GM18526 (cell line): Measurements from ENCODE around the gene OGA.

Experiments
- POLR2A ChIP-seq: IDR thresholded peaks from 3 replicates; pipeline ENCODE4 v1.6.1; 2011; ENCODE audit not compliant: insufficient read length; ENCODE audit errors: extremely low read depth

Gene OGA

GRCh38 chr10:101840102-101840684, 21.9 kb upstream of the OGA start:
- TF ChIP-seq POLR2A, result no peak

GRCh38 chr10:101839416-101840063, 21.3 kb upstream of the OGA start:
- no peak for TF ChIP-seq POLR2A

DNA sequence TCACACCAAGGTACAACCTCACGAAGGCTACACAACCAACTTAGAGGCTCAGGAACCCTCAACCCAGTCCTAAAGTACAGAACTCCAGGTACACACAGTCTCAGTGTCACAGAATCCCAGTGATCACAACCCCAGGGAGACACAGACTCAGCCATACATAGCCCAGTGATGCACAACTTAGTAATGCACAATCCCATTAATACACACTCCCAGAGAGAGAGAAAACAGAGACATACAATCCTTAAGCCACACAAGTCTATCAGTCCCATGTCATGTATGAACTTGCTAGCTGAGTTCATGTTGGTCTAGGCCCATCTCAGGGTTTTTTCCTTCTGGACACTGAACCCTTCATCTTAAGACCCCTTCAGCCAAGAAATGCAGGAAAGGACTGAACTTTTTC, 20.8 kb upstream of the OGA start:
- TF ChIP-seq POLR2A, result no peak

- TF ChIP-seq POLR2A, result no peak
These were observed 20.2 kb upstream of the OGA start for GRCh38 chr10:101838416-101838970.

DNA sequence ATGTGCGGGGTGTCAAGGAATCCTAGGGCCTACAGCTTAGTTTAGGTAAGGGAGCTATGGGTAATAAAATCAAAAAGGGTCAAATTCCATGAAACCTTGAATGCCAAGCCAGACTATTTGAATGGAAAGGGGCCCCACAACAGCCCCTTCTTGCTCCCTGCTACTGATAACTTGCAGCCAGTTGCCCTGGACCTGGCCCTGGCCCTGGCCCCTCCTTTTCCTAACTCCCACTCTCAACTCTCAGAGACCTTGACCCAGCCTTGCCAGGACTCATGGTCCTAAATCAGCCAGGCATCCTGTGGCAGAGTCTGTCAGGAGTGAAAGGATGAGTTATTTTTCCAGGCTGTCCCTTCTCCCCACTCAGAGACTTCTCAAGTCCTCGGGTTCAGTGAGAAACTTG, 19.5 kb upstream of the OGA start:
- no peak for TF ChIP-seq POLR2A

DNA sequence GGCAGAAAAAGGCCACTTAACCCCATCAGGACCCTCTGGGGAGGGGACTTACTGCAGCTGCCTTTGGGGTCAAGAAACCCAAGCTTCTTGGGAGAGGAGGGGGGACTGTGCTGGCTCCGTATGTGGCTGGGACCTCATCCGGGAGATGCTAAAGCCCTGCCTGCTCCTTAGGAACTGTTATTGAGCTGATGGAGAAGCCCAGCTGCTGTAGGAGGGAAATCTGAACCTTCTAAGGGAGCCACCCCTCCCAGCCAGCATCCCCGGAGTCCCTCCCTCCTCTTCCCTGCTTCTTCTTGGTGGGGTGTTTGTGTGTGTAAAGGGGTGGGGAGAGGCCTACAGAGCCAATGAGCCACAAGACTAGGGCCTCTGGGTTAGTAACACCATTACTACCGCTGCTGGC, 17.1 kb upstream of the OGA start:
- no peak for TF ChIP-seq POLR2A

DNA sequence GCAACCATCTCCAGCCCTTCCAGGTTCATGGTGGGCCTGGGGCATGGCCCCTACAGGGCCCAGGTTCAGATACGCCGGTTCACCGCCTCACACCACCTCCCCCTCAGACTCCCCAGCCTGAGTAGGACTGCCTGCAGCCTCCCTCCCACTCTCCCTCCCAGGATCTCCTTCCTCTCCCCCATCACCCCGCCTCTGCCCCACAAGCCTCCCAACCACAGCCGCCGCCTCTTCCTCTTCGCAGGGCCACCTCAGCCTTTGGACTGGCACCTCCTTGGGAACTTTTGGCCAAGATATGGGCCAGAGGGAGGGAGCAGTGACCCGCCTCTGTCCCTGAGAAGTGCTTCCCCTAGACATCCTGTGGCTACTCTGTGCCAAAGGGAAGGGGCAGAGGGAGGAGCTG, 16.1 kb upstream of the OGA start:
- TF ChIP-seq POLR2A, result no peak

GRCh38 chr10:101833466-101833865, 15.2 kb upstream of the OGA start:
- TF ChIP-seq POLR2A, result no peak

- no peak for TF ChIP-seq POLR2A
These were observed 14.1 kb upstream of the OGA start for GRCh38 chr10:101832325-101832771.

GRCh38 chr10:101831169-101831811, 13.0 kb upstream of the OGA start:
- TF ChIP-seq POLR2A, result no peak

DNA sequence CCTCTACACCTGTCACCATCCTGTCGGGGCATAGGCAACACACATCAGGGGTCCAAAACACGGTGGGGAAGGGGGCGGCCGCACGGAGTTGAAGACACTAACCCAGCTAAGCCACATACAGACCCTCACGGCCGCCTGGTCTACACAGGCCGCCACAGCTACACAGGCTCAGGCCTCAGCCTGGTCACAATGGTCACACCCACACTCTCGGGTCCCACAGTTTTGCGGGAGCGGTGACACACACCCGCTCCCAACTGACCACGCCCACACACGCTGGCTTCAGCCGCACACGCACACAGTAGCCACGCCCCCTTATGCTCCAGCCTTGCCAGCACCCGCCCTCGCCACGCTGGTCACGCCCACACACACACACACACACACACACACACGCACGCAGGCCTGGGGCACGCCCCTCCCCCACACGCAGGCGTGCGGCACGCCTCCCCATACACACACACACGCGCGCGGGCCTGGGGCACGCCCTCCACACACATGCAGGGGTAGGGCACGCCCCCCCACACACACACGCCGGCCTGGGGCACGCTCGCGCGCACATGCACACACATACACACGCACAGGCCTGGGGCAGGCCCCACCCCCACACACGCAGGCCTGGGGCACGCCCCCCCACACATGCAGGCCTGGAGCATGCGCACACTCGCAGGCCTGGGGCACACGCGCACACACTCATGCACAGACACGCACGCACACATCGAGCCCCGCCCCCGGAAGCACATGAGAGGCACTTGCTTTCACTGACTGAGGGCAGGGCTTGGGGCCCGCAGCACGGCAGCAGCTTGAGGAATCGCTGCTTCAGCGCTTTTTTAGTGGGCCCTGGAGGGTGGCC, 12.3 kb upstream of the OGA start:
- peak; percentile 55 for TF ChIP-seq POLR2A

GRCh38 chr10:101829561-101830315, 11.5 kb upstream of the OGA start:
- TF ChIP-seq POLR2A, result no peak

GRCh38 chr10:101828766-101829551, 10.7 kb upstream of the OGA start:
- TF ChIP-seq POLR2A, result no peak
